HEK293 (cell line): ENCODE results near the gene DIS3L.

Experiments used
- HOXD13 ChIP-seq: sonication (generic); formaldehyde crosslinking; IDR thresholded peaks from 2 replicates; pipeline ENCODE4 v1.8.0; 2022; ENCODE audit warnings: missing genetic modification reagents, borderline replicate concordance
- KLF1 ChIP-seq: fragments of 450-650 bp; formaldehyde crosslinking; IDR thresholded peaks from 2 replicates; pipeline ENCODE4 v1.5.1; 2016; ENCODE audit warnings: missing biosample characterization, missing genetic modification characterization
- KLF8 ChIP-seq: fragments of 450-650 bp; formaldehyde crosslinking; IDR thresholded peaks from 2 replicates; pipeline ENCODE4 v1.5.1; 2016; ENCODE audit warnings: missing biosample characterization, missing genetic modification characterization
- PRDM1 ChIP-seq: fragments of 450-650 bp; formaldehyde crosslinking; IDR thresholded peaks from 2 replicates; pipeline ENCODE4; 2016; ENCODE audit warnings: missing biosample characterization, missing genetic modification characterization
- PRDM10 ChIP-seq: fragments of 450-650 bp; formaldehyde crosslinking; IDR thresholded peaks from 2 replicates; pipeline ENCODE4 v1.5.1; 2016; ENCODE audit warnings: missing biosample characterization, missing genetic modification characterization
- PRDM6 ChIP-seq: fragments of 450-650 bp; formaldehyde crosslinking; IDR thresholded peaks from 2 replicates; pipeline ENCODE4 v1.5.1; 2017; ENCODE audit warnings: missing biosample characterization, missing genetic modification characterization
- ZBTB7A ChIP-seq: fragments of 450-650 bp; formaldehyde crosslinking; IDR thresholded peaks from 2 replicates; pipeline ENCODE4 v1.5.1; 2016; ENCODE audit warnings: low read depth, missing biosample characterization, missing genetic modification characterization
- ZFP37 ChIP-seq: fragments of 450-650 bp; formaldehyde crosslinking; IDR thresholded peaks from 2 replicates; pipeline ENCODE4 v1.5.1; 2016; ENCODE audit warnings: missing biosample characterization, missing genetic modification characterization
- ZFP41 ChIP-seq: fragments of 450-650 bp; formaldehyde crosslinking; IDR thresholded peaks from 2 replicates; pipeline ENCODE4 v1.5.1; 2016; ENCODE audit warnings: missing biosample characterization, missing genetic modification characterization, borderline replicate concordance
- ZNF169 ChIP-seq: fragments of 450-650 bp; formaldehyde crosslinking; IDR thresholded peaks from 2 replicates; pipeline ENCODE4 v1.5.1; 2016; ENCODE audit warnings: missing biosample characterization, missing genetic modification characterization
- ZNF202 ChIP-seq: fragments of 450-650 bp; formaldehyde crosslinking; IDR thresholded peaks from 2 replicates; pipeline ENCODE4 v1.5.1; 2016; ENCODE audit warnings: missing biosample characterization, missing genetic modification characterization, borderline replicate concordance
- ZNF24 ChIP-seq: fragments of 450-650 bp; formaldehyde crosslinking; IDR thresholded peaks from 2 replicates; pipeline ENCODE4 v1.5.1; 2016; ENCODE audit warnings: missing biosample characterization, missing genetic modification characterization
- ZNF26 ChIP-seq: fragments of 450-650 bp; formaldehyde crosslinking; IDR thresholded peaks from 2 replicates; pipeline ENCODE4 v1.5.1; 2016; ENCODE audit warnings: missing biosample characterization, missing genetic modification characterization
- ZNF398 ChIP-seq: fragments of 450-650 bp; formaldehyde crosslinking; IDR thresholded peaks from 2 replicates; pipeline ENCODE4 v1.5.1; 2017; ENCODE audit warnings: missing biosample characterization, missing genetic modification characterization
- ZNF423 ChIP-seq: fragments of 450-650 bp; formaldehyde crosslinking; IDR thresholded peaks from 2 replicates; pipeline ENCODE4 v1.5.1; 2016; ENCODE audit warnings: missing biosample characterization, missing genetic modification characterization
- ZNF48 ChIP-seq: fragments of 450-650 bp; formaldehyde crosslinking; IDR thresholded peaks from 2 replicates; pipeline ENCODE4 v1.5.1; 2016; ENCODE audit warnings: missing biosample characterization, missing genetic modification characterization
- ZNF488 ChIP-seq: fragments of 450-650 bp; formaldehyde crosslinking; IDR thresholded peaks from 2 replicates; pipeline ENCODE4 v1.5.1; 2016; ENCODE audit warnings: missing biosample characterization, missing genetic modification characterization
- ZNF514 ChIP-seq: fragments of 450-650 bp; formaldehyde crosslinking; IDR thresholded peaks from 2 replicates; pipeline ENCODE4 v1.5.1; 2016; ENCODE audit warnings: missing biosample characterization, missing genetic modification characterization
- ZNF600 ChIP-seq: fragments of 450-650 bp; formaldehyde crosslinking; IDR thresholded peaks from 2 replicates; pipeline ENCODE4 v1.5.1; 2016; ENCODE audit warnings: missing biosample characterization, missing genetic modification characterization
- ZNF639 ChIP-seq: fragments of 450-650 bp; formaldehyde crosslinking; IDR thresholded peaks from 2 replicates; pipeline ENCODE4 v1.5.1; 2016; ENCODE audit warnings: missing biosample characterization, missing genetic modification characterization
- ZNF677 ChIP-seq: fragments of 450-650 bp; IDR thresholded peaks from 2 replicates; pipeline ENCODE4 v1.5.0; 2018; ENCODE audit warnings: missing biosample characterization, mild to moderate bottlenecking, missing genetic modification characterization, moderate library complexity
- ZNF701 ChIP-seq: fragments of 450-650 bp; formaldehyde crosslinking; IDR thresholded peaks from 2 replicates; pipeline ENCODE4 v1.5.1; 2016; ENCODE audit warnings: missing biosample characterization, missing genetic modification characterization
- ZNF76 ChIP-seq: fragments of 450-650 bp; formaldehyde crosslinking; IDR thresholded peaks from 2 replicates; pipeline ENCODE4; 2016; ENCODE audit warnings: low read depth, missing biosample characterization, missing genetic modification characterization, borderline replicate concordance
- ZNF776 ChIP-seq: fragments of 450-650 bp; formaldehyde crosslinking; IDR thresholded peaks from 2 replicates; pipeline ENCODE4 v1.5.0; 2017; ENCODE audit warnings: missing biosample characterization, missing genetic modification characterization, borderline replicate concordance
- ZNF792 ChIP-seq: fragments of 450-650 bp; formaldehyde crosslinking; IDR thresholded peaks from 2 replicates; pipeline ENCODE4 v1.5.1; 2016; ENCODE audit warnings: missing biosample characterization, missing genetic modification characterization
- ZSCAN30 ChIP-seq: fragments of 450-650 bp; IDR thresholded peaks from 2 replicates; pipeline ENCODE4 v1.5.1; 2018; ENCODE audit warnings: missing biosample characterization, mild to moderate bottlenecking, missing genetic modification characterization, moderate library complexity
- ZSCAN5A ChIP-seq: fragments of 450-650 bp; formaldehyde crosslinking; IDR thresholded peaks from 2 replicates; pipeline ENCODE4 v1.5.1; 2016; ENCODE audit warnings: missing biosample characterization, missing genetic modification characterization

The DIS3L gene

GRCh38 chr15:66356359-66357236 lies 63.2 kb downstream of the DIS3L start, which contains the start of gene TIPIN (continued):
- TF ChIP-seq ZNF488 (tag by site-specific recombination) (no peak), ZNF792 (tag by site-specific recombination) (peak; percentile 79; the same call in 1 of the 2 replicates), ZNF26 (no peak), ZNF701 (no peak), PRDM6 (tag by site-specific recombination) (no peak), ZNF639 (tag by site-specific recombination) (peak; percentile 44), KLF8 (tag by site-specific recombination) (peak; percentile 99), ZNF202 (tag by site-specific recombination) (no peak), ZNF76 (tag by site-specific recombination) (peak; percentile 67), PRDM1 (tag by site-specific recombination) (no peak), HOXD13 (CRISPR knock-in tag) (no peak), ZNF600 (tag by site-specific recombination) (peak; percentile 94), ZFP41 (no peak), ZNF514 (tag by site-specific recombination) (no peak), ZBTB7A (tag by site-specific recombination) (peak; percentile 86), ZSCAN30 (tag by site-specific recombination) (peak; percentile 61; the same call in 1 of the 2 replicates), ZNF169 (tag by site-specific recombination) (no peak), ZNF776 (tag by site-specific recombination) (no peak), ZNF423 (peak; percentile 42; the same call in 1 of the 2 replicates), PRDM10 (tag by site-specific recombination) (peak; percentile 94), ZSCAN5A (tag by site-specific recombination) (peak; percentile 53; the same call in 1 of the 2 replicates), ZNF48 (tag by site-specific recombination) (no peak), ZFP37 (peak; percentile 86), KLF1 (tag by site-specific recombination) (peak; percentile 94), ZNF398 (tag by site-specific recombination) (no peak), ZNF677 (tag by site-specific recombination) (no peak), ZNF24 (tag by site-specific recombination) (peak; percentile 97)
